Measurements from ENCODE around the gene ZMYM2. TPM values are rescaled to one million over a fixed set of nuclear protein-coding genes. Genes with fewer than 3 reads are reported as not detected.

Gene ZMYM2
- total RNA-seq, 1 experiment from 2014 or later, result 91.1 TPM

DNA sequence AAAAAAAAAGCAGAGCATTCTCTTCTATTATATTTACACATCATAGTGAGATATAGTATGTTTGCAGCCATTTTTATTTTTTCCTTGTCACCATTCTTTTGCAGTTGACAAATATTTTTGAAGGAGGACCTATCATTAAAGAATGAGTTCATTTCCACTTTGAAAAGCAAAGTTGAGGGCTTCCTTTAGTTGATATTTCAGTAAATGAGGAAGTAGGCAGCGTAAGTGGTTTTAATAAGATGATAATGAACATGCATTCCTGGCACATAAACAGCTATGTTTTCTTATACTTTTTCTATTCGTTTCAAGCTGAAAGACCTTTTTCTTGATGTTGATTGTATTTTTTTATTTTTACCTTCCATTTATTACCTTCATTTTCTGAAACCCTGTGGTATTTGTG lies 66.2 kb downstream of the ZMYM2 start:
- no peaks in the 10 kb centered on the region for H3K4me1 ChIP-seq
- POLR2A ChIA-PET, result no interaction called here

DNA sequence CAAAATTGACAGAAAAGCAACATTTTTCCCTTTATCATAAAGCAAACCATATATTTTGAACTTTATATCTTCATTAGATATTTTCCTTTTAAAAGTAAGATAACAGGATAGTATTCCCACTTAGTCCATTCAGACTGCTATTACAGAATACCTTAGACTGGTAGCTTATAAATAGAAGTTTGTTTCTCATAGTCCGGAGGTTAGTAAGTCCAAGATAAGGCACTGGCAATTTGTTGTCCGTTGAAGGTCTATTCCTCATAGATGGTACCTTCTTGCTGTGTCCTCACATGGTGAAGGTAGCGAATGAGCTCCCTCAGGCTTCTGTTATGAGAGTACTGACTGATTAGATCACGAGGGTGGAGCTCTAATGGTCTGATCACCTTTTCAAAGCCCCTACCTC lies 70.4 kb downstream of the ZMYM2 start:
- H3K36me3 Mint-ChIP-seq (ENCODE audit: insufficient read depth, unreplicated experiment), result peaks cover 64% of the 10 kb centered on the region
- BruUV-seq (replicated peaks), result no TSS peak
- no peak overlapping the region for H3K4me3 Mint-ChIP-seq (ENCODE audit: unreplicated experiment)
- TF ChIP-seq, protein P1, sequence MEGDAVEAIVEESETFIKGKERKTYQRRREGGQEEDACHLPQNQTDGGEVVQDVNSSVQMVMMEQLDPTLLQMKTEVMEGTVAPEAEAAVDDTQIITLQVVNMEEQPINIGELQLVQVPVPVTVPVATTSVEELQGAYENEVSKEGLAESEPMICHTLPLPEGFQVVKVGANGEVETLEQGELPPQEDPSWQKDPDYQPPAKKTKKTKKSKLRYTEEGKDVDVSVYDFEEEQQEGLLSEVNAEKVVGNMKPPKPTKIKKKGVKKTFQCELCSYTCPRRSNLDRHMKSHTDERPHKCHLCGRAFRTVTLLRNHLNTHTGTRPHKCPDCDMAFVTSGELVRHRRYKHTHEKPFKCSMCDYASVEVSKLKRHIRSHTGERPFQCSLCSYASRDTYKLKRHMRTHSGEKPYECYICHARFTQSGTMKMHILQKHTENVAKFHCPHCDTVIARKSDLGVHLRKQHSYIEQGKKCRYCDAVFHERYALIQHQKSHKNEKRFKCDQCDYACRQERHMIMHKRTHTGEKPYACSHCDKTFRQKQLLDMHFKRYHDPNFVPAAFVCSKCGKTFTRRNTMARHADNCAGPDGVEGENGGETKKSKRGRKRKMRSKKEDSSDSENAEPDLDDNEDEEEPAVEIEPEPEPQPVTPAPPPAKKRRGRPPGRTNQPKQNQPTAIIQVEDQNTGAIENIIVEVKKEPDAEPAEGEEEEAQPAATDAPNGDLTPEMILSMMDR (IDR thresholded peaks at IDR 0.05; ENCODE audit: insufficient read depth in 1 of 2, low read depth in 1 of 2, low read length in 1 of 2, severe bottlenecking in 1 of 2, unreplicated experiment in 1 of 2), result no peak
- no peaks in the 10 kb centered on the region for H3K4me1 Mint-ChIP-seq (ENCODE audit: low read depth, unreplicated experiment)
- no peaks in the 10 kb centered on the region for H3K4me1 ChIP-seq
- no peaks in the 10 kb centered on the region for H3K9me3 ChIP-seq
- no peak for DNase-seq
- intact Hi-C loops (cut with micrococcal nuclease; ENCODE audit: unreplicated experiment), result no loop called here
- ChIA-PET POLR2A (no interaction called here), CTCF (no interaction called here)
- no peaks in the 10 kb centered on the region for H3K27me3 ChIP-seq (replicated peaks; ENCODE audit: control insufficient read depth, insufficient read depth, low read length)
- no peak overlapping the region for H3K4me3 ChIP-seq (ENCODE audit: low read depth, low read length)
- H3K27ac Mint-ChIP-seq (ENCODE audit: unreplicated experiment), result no peak overlapping the region
- no peaks in the 10 kb centered on the region for H3K9me3 Mint-ChIP-seq (ENCODE audit: unreplicated experiment)
- H3K36me3 ChIP-seq (ENCODE audit: control insufficient read depth, insufficient read depth, low read length), result peaks cover 3% of the 10 kb centered on the region; the same call in 1 of the 2 replicates
- H3K27me3 Mint-ChIP-seq (ENCODE audit: insufficient read depth, unreplicated experiment), result no peaks in the 10 kb centered on the region

More for the DNA sequence above, 66.2 kb downstream of the ZMYM2 start:
- CTCF ChIA-PET, result no interaction called here
- TF ChIP-seq, protein P1 (IDR thresholded peaks at IDR 0.05; ENCODE audit: insufficient read depth in 1 of 2, low read depth in 1 of 2, low read length in 1 of 2, severe bottlenecking in 1 of 2, unreplicated experiment in 1 of 2), result no peak
- no peak for DNase-seq
- Histone ChIP-seq H3K36me3 (ENCODE audit: control insufficient read depth, insufficient read depth, low read length) (no peaks in the 10 kb centered on the region), H3K4me3 (ENCODE audit: low read depth, low read length) (no peak overlapping the region), H3K9me3 (no peaks in the 10 kb centered on the region), H3K27me3 (replicated peaks; ENCODE audit: control insufficient read depth, insufficient read depth, low read length) (no peaks in the 10 kb centered on the region)
- H3K9me3 Mint-ChIP-seq (ENCODE audit: unreplicated experiment), result no peaks in the 10 kb centered on the region
- no peak overlapping the region for H3K4me3 Mint-ChIP-seq (ENCODE audit: unreplicated experiment)
- H3K36me3 Mint-ChIP-seq (ENCODE audit: insufficient read depth, unreplicated experiment), result peaks cover 51% of the 10 kb centered on the region
- intact Hi-C loops (cut with micrococcal nuclease; ENCODE audit: unreplicated experiment), result no loop called here
- BruUV-seq (replicated peaks), result no TSS peak
- H3K4me1 Mint-ChIP-seq (ENCODE audit: low read depth, unreplicated experiment), result peaks cover 8% of the 10 kb centered on the region
- H3K27ac Mint-ChIP-seq (ENCODE audit: unreplicated experiment), result no peak overlapping the region
- no peaks in the 10 kb centered on the region for H3K27me3 Mint-ChIP-seq (ENCODE audit: insufficient read depth, unreplicated experiment)

DNA sequence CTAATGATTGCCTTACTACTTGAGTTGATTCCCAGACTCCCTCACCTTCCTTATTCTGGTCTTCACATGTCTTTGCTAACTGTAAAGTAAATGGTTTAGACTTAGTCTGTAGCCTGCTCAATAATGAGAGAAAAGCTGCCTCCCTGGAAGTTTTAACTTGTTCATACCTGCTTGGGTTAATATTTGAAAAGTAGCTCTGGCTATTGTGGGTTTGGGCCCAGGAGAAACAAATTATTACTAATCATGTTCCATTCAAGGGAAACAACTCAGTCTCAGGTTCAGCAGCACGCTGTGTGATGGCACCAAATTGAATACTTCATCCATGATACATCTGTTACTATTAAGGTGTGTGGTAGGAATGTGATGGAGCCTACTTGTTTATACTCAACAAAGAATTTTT lies 75.0 kb downstream of the ZMYM2 start:
- Mint-ChIP-seq H3K27ac (ENCODE audit: unreplicated experiment) (no peak overlapping the region), H3K27me3 (ENCODE audit: insufficient read depth, unreplicated experiment) (no peaks in the 10 kb centered on the region), H3K4me3 (ENCODE audit: unreplicated experiment) (no peak overlapping the region), H3K9me3 (ENCODE audit: unreplicated experiment) (no peaks in the 10 kb centered on the region), H3K36me3 (ENCODE audit: insufficient read depth, unreplicated experiment) (peaks cover 80% of the 10 kb centered on the region), H3K4me1 (ENCODE audit: low read depth, unreplicated experiment) (no peaks in the 10 kb centered on the region)
- no peak overlapping the region for H3K4me3 ChIP-seq (ENCODE audit: low read depth, low read length)
- peaks cover 5% of the 10 kb centered on the region for H3K36me3 ChIP-seq (ENCODE audit: control insufficient read depth, insufficient read depth, low read length)
- CTCF ChIA-PET, result no interaction called here
- no TSS peak for BruUV-seq (replicated peaks)
- no peaks in the 10 kb centered on the region for H3K27me3 ChIP-seq (replicated peaks; ENCODE audit: control insufficient read depth, insufficient read depth, low read length)
- DNase-seq, result no peak
- POLR2A ChIA-PET, result no interaction called here
- no peaks in the 10 kb centered on the region for H3K9me3 ChIP-seq
- no peaks in the 10 kb centered on the region for H3K4me1 ChIP-seq
- TF ChIP-seq, protein P1 (IDR thresholded peaks at IDR 0.05; ENCODE audit: insufficient read depth in 1 of 2, low read depth in 1 of 2, low read length in 1 of 2, severe bottlenecking in 1 of 2, unreplicated experiment in 1 of 2), result no peak
- intact Hi-C loops (cut with micrococcal nuclease; ENCODE audit: unreplicated experiment), result no loop called here

All from Caco-2 (cell line).